GM19193 (cell line): ENCODE data around the gene LRRC32.

Experiments
- POLR2A ChIP-seq: IDR thresholded peaks from 4 replicates; pipeline ENCODE4 v1.6.1; 2011; ENCODE audit not compliant: insufficient read depth, insufficient read length; ENCODE audit errors: extremely low read depth

LRRC32 gene

DNA sequence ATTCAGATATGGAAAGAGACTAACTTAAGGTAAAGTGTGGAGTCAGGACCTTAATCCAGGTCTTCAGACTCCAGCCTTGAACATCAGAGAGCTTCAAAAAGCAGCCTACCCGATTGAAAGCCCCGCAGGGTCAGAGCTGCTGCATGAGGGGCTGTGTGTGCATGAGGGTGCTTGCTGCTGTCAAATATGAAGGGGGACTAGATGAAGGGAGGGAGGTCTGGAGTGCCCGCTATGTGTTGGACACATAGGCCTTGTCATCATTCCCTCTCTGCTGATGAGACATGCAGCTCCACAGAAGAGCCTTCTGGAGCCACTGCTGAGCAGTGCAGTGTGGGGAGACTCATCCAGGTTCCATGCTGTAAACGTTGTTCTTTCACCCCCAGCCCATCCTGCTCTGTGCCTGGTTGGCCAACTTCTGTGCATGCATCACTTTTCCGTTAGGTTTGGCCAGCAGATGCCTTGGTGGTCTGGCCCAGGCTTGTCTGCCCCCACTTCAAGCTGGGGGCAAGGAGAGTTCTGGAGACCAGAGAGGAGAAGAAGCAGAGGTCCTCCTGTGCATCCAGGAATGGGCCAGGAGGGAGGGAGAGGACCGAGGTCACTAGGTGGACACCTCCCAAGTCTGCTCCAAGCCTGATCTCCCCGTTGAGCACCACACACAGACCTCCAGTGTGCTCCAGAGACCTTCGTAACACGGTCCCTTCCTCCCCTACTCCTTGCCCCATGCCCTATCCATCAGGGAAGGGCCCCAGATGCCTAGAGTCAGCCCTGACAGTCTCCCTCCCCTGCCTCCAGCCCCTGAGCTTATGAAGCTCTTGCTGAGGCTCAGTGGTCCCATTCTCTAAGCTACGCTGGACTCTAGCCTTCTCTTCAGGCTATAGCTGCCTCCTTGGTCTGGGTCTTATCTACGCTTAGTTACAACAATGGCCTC lies 32.0 kb downstream of the LRRC32 start:
- TF ChIP-seq POLR2A: no peak

DNA sequence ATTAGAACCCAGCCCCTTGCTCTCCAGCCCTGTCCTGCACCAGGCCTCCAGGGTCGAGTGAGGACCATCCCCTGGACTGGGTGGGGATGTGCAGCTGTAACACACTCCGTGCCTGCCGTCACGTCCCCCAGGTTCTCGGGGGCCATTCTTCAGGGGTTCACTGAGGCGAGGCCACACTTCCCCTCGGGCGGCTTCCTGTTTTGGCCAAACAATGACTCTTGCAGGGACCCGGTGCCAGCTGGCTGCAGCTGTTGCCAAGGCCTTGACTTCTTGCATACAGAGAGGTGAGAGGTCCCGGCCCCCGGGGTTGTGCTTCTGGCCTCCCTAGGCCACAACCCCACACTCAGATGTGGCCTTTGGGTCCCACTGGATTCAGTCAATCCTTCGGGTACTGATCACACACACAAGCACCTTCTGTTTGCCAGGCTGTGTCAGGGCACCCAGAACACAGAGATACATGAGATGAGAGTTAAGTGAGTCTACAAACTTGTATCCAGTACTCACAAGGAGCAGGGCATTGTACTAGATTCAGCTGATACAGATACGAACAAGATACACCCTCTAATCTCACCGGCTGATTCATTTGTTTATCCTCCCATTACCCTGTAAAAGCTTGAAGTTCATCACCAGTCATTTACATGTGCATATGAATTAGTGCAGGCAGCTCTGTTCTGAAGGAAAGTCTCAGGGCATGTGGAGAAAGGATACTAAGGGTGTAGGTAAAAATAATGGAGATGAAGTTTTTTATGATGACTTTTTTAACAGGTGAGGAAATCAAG lies 32.9 kb downstream of the LRRC32 start:
- no peak for TF ChIP-seq POLR2A

DNA sequence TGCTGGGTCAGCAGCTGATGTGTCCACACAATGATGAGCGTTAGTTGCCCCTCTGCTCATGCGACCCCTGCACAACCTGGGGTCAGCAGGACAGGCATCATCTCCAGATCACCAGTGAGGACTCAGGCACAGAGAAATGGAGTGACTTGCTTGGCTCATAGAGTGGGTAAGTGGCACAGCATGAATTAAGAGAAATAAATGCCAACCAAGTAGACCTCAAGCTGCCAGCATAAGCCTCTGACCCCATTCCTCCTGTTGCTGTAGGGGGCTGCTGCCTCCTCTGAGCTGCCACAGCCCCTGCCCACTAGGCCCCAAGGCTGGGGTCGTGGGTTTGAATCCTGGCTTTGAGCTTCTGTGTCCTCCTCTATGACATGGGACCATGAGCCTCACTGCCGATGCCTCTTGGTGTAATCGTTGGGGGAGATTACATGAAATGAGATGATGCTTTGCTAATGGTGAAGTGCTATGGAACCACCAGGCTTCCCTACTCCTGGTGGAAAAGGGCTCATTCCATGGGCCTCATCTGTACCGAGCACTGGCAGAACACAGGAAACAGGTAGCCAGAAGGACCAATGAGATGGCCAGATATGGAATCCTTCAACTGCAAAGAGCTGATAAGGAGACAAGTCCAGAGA lies 33.6 kb downstream of the LRRC32 start:
- no peak for TF ChIP-seq POLR2A

DNA sequence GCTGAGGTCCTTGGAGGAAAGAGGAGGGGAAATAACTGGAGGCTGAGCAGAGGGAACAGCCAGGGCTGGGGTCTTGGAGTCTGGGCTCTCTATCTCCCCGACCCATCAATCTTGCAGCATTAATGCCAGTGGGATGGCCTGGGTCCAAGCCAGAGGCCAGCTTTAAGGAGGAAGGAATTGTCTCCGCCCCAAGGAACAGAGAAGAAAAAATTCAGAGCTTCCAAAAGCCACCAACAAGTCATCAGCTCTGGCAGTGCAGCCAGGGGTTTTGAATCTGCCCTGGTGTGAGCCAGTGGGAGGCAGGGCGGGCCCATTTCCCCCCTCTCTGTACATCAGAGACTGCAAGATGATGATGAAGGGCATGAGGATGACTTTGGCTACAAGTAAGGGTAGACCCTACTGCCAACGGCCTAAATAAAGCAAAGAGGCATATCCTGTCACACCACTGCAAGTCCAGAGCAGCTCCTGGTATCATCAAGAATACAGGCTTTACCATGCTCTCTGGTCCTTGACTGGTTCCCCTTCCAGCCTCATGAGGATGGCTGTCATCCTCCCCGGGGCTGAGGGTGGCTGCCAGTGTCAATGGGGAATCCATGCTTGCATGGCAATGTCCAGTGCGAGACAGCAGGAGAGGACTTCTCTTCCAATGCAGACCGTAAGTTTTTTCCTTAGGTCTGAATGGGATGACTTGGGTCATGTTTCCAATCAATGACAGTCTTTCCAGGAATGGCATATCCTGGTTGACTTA lies 34.4 kb downstream of the LRRC32 start:
- TF ChIP-seq POLR2A: no peak

DNA sequence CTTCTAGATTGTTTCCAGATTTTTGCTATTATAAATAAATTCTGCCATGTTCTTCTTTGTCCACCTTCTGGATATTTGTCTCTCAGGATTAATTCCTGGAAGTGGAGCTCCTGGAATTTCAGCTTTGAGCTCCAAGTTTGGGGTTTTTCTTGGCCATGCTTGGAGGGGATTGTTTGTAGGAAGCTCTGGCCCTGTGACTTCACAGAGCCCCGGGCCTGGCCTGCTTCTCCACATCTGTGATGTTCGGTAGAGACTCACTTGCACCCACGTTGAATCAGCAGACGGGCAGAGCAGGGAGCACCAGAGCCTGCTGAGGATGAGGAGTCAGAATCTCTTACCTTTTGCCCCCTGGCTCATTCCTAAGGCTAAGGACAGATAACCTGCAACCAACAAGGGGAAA lies 35.7 kb downstream of the LRRC32 start:
- TF ChIP-seq POLR2A: no peak

DNA sequence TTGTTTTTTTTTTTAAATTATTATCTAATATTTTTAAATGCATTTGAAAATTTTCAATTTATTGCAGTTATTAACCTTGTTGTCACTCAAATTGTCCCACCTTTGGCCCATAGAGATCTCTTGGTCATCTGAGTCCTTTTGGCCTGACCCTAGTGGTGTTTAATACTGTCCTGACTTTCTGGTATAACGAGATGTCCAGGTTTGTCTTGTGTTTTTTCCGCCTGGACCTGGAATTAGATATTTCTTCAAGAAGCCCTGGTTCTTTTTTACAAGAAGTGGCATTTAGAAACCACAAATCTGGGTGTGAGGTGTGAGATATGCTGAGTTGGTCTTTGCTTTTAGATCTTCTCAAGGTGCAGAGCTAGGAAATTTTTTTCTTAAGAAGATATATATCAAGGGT lies 38.1 kb downstream of the LRRC32 start:
- TF ChIP-seq POLR2A: no peak

DNA sequence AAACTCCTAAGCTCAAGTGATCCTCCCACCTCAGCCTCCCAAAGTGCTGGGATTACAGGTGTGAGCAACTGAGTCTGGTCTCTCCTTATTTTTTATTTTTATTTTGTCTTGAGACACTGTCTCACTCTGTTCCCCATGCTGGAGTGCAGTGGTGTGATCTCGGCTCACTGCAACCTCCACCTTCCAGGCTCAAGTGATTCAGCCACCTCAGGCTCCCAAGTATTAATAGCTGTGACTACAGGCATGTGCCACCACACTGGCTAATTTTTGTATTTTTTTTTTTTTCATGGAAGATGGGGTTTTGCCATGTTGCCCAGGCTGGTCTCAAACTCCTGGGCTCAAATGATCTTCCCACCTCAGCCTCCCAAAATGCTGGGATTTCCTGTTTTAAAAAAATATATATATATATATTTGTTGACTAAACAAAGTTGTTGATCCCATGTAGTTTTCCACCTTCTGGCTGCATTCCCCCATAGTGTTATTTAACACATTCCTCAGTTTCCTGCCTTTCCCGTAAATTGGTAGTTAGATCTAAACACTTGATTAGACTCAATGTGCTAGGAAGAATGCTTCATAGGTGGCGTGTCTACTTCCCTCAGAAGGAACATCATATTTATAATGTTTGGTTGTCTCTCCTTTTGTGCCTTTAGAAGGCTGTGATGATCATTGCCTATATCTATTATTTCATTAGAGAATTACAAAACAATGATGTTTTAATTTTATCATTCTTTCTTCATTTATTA lies 38.8 kb downstream of the LRRC32 start:
- no peak for TF ChIP-seq POLR2A

DNA sequence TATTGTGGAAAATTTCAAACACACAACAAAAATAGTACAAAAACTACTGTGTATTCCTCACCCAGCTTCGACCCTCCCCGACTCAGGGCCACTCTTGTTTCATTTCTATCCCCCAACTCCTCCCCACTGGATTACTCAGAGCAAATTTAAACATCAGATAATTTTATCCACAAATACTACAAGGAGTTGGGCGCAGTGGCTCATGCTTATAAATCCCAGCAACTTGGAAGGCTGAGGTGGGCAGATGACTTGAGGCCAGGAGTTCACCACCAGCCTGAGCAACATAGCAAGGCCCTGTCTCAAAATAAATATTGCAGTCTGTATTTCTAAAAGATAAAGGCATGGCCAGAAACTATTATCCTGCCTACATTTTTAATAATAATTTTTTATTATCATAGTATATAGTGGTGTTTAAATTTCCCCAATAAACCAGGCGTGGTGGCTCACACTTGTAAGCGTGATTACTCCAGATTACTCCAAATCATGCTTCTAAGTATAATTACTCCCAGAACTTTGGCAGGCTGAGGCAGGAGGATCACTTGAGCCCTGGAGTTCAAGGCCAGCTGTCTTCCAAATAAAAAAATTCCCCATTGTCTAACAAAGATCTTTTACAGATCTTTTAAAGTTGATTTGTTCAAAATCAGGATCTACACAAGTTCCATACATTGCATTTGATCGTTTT lies 39.8 kb downstream of the LRRC32 start:
- TF ChIP-seq POLR2A: no peak

DNA sequence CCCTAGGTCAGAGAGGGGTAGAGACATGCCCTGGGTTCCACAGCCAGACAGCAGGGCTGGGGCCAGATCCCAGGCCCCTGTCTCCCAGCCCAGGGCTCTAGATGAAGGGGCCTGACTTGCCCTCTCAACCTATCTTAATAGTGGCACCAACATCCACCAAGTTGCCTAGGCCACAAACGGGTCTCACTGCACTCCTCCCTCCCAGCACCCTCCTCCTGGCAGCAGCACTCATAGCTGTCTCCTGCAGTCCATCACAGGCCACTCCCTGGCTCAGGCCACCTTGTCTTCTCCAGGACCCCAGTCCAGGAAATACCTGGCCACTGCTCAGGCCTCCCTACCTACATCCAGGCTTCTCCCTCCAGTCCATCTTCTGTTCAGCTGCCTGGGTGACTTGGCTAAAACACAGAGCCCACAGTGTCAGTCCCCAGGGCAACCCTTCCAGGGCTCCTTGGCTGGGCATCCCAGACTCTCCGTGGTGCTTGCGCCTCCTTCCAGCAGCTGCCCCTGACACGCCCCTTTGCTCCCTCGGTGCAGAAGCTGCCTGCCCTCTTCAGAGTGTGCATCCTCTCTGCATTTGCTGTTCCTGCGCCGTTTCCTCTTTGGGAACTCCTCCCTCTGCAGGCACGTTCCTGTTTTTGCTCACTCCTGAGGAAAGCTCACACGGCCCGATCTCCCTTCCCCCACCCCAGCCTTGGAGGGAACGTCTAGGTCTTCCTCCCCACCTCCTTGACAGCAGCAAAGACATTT lies 40.5 kb downstream of the LRRC32 start:
- TF ChIP-seq POLR2A: no peak

DNA sequence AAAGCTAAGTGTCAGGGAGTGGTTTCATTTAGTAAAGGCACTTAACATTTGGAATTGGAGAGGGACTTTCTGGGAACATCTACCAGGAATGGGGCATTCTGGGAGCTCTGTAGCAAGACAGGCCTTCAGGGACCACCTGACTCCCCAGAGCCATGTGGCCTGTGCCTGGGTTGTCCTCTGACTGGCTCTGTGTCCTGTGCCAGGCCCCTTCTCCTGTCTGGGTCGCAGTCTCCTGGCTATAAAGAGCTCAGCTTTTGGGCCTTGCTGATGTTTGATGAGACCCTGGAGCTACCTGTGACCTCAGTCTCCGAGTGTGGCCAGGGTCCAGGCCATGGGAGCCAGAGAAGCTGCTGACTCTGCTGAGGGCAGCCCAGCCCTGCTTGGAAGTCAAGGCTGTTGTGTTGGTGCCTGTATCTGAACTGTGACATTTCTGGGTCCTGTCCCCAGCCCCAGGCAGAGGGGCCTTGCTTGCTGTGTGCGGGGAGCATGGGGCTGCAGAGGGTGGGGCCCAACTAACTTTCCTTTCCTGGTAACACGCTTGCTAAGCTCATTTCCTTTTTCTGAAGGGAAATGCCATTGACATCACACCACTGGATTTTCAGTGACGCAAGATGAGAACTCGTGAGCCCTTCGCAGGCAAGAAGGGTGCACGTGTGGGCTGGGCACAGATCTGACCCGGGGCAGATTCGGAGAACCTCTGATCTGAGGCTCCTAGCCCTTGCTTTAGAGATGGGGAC lies 41.3 kb downstream of the LRRC32 start:
- TF ChIP-seq POLR2A: no peak

DNA sequence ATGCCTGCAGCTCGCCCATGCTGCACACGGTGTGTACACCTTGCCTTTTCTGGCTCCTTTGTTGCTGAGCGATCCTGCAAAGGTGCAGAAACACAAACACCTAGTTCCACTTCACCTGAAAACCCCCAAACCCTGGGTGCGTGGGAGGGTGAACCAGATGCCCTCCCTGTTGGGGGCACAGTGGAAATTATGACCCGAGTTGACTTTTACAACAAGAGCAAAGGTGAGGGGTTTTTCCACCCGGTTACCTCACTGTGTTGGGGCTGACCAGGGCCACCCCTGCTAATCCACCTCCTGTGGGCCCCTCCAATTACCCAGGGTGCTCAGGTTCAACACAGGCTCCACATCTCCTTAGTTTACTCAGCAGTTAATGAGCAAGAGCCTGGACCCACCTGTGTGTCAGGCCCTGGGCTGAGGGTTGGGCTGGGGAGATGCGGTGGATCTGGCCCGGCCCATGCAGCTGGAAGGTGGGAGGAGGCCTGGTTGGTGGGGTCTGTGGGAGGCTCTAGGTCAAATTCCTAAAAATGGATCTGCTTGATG lies 42.1 kb downstream of the LRRC32 start:
- TF ChIP-seq POLR2A: no peak

DNA sequence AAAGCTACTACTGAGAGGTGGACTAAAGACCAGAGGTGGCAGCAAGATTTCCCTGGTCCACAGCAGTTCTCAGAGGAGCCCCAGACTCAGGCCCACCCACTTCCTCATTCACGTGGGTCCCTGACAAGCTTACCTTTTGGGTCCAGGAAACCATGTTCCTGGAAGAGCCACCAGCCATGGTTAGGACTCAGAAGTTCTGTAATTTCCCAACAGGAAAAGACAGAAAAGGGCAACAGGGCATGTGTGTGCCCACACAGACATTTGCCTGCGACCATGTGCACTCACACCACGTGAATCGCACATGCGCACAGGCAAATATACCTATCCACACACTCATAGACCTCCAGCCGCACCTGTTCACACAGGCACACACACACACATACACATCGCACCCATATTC lies 42.9 kb downstream of the LRRC32 start:
- no peak for TF ChIP-seq POLR2A
